HG03045 (cell line): Measurements from ENCODE around the gene COL5A1.

Source experiments
- ATAC-seq: cut with Tn5 transposase; IDR thresholded peaks from one replicate; pipeline ENCODE4 v1.9.1; 2021; ENCODE audit warnings: mild to moderate bottlenecking, moderate library complexity; ENCODE audit not compliant: unreplicated experiment

COL5A1 gene

DNA sequence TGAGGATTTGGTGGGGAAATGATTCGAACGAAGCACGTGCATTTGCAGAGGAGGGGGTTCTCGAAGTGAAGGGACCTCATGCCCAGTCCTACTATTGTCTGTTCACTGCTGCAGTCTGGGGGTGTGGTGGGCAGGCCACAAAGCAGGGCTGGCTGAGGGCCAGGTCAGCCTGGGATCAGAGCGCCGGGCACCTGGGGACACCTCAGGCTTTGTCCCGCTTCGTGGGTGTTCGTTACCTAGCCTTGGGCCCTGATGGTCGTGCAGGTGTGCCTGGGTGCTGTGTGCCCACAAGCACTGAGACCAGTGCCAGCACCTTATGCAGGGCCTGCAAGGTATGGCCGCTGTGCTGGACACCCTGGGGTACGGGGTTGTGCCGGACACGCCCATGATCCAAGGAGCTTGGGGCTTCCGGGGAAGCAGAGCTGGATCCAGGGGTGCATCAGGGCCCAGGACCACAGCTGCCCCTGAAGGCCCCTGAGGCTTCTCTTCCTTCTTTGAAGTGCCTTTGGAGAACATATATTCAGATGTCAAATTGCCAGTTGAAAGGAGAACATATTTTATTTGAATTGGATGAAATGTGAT, 80.6 kb downstream of the COL5A1 start:
- no peak for ATAC-seq

DNA sequence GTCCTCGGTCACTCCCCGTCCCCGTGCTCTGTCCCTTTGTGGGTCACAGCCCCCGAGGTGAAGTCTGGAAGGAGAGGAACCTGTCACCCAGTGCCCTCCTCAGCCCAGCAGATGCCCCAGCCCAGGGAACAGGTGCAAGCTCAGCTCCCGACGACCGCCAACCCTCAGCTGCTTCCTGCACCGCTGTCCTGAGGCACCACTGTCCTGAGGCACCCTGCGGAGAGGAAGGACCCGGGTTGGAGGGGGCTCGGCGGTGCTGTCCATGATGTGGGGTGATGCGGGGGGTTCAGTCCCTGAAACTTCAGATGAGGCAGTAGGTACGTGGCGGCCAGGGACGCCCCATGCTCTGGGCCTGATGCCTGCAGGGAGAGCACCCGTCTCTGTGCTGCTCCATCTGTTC, 81.4 kb downstream of the COL5A1 start:
- no peak for ATAC-seq

DNA sequence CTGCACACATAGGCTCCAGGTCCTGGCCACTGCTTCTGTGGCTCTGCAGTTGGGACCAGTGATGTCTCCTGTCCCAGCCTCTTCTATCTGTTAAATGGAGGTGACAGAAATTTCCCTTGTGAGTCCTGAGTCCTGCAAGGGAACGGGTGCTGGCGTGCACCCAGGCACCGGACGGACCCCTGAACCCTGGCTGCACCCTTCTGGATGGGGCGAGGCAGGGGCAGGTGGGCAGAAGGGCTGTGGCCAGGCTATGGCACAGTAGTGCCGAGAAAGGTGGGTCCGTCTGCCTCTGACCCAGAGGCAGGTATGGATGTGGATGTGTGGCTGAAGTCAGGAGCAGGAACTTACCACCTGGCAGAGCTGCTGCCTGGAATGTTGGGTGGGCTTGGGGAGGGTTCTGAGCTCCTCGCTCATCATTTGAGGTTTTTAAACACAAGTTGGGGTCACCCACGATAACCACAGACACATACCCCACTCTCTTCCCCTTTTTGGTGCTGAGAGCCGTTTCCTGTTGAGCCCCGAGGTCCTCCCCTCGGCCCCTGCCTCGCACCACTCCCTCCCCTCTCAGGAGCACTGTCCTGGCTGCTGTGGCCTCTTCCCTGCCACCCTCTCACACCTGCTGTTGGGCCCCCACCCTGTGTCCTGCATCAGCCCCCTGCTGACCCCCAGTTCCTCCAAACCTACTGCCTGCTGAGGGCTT, 82.0 kb downstream of the COL5A1 start:
- ATAC-seq: no peak

DNA sequence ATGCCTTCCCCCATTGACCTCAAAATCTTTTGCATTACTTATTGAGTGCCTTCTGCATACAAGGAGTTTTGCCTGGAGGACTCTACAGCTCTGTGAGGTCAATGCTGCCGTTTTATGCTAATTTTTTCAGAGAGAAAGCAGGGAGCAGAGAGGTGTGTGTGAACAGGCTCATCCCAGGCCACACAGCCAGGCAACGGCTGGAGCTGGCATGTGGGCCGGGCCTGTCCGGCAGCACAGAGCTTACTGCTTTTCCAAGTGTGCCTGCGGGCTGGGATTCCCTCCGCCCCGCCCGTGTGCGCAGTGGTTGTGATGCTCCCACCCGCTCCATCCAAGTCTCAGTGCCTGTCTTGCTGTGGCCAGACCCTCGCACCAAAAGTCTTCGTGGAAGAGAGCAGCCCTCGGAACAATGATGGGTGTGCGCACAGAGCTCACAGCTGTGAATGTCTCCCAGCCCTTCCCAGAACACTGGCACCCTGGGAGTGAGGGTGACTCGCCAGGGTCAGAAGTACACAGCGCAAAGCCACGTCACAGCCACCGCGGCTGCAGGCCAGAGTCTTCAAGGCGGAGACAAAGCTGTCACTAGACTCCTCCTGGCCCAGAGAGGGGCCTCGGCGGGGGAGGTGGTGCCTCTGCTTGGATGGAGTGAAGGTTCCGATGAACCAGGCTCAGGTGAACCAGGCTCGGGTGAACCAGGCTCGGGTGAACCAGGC, 82.8 kb downstream of the COL5A1 start:
- ATAC-seq: no peak

DNA sequence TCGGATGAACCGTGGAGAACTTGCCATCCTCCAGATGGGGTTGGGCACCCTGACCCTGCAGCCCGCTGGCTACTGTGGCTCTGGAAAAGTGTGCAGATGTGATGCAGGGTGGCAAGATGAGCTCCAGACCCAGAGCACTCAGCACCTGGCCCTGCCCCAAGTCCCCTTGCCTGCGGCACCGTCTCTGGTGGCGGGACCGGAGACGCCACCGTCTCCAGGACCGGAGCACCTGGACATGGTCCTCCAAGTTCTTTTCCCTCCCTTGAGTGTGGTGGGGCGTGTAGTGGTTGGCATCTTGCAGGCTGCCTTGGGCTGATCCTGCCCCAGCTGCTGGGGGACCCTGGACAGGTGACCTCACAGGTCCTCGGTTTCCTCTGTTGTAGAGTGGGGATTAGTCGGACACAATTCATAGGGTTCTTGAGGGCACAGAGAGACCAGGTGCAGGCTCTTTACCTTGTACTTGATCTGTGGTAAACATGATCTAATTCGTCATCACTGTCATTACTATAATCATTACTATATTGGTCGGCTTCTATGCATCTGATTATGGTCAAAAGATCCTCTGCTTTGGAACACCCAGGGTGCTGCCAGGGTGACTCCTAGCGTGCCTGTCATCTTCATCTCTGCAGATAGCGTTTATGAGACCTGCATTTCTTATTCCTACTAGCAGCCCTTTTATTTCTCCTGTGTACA, 83.5 kb downstream of the COL5A1 start:
- no peak for ATAC-seq

DNA sequence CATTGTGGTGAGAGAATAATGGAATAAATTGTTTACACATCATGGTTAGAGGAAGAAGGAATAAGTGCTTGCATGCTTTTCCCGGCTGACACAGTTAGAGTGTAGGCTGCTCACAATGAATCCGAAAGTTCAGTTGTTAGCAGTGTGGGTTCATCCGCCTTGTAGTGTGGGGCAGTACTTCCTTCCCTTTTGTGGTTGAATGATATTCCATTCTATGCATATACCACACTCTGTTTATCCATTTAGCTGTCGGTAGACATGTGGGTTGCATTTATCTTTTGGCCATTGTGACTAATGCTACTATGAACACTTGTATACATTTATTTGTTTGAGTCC, 84.0 kb downstream of the COL5A1 start:
- ATAC-seq: no peak

DNA sequence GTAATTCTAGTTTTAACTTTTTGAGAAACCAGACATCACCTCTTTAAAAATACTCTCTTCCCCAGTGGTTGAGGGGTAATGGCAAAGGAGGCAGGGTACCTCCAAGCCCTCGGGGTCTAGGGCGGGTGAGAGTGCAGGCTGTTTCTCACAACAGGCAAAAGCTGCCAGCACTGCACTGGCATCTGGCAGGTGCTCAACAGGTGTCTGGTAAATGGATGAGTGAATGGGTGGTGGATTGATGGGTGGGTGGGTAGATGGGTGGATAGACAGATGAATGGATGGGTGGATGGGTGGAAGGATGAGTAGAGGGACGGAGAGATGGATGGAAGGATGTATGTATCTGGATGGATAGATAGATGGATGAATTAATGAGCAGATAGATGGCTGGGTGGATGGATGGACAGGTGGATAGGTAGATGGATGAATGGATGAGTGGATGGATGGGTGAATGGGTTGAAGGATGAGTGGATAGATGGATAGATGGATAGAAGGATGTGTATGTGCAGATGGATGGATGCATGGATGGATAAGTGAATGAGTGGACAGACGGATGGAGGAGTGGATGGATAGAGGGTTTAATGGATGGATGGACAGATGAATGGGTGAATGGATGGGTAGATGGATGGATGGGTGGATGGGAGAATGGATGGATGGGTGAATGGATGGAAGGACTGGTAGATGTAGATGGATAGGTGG, 84.6 kb downstream of the COL5A1 start:
- no peak for ATAC-seq

DNA sequence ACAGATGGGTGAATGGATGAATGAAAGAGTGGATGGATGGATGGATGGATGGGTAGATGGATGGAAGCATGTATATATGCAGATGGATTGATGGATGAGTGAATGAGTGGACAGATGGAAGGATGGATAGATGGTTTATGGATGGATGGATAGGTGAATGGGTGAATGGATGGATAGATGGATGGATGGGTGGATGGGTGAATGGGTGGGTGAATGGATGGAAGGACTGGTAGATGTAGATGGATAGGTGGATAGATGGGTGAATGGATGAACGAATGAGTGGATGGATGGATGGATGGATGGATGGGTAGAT, 85.1 kb downstream of the COL5A1 start:
- no peak for ATAC-seq

DNA sequence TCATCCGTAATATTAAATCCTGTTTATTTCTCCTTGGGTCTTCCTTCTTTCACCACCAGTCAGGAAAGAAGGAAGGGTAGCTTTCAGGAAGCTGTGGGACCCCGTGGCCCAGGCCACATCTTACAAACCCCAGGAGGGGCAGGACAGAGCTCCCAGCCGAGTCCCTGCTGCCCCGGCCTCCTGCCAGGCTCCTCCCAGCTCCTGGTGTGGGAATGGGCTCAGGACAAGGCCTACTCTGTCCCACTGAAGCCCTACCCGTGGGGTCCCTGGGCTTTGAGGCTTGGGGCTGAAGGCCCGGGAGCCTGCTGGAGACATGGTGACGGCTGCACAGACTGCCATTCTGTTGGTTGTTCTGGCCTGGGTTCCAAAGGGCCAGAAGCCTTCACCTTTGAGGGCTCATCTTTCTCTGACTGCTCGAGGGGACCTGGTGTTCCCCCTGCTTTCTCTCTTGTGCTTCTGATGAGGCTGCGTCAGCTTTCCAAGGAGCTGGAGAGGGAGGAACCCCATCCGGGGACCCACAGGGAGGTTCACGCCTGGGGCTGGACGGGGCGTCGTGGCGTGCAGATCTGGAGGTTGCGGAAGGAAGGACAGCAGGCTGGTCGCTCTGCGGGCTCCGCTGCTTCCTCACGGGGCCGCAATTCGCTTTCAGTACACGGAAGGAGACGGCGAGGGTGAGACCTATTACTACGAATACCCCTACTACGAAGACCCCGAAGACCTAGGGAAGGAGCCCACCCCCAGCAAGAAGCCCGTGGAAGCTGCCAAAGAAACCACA, 86.6 kb downstream of the COL5A1 start:
- ATAC-seq: no peak

DNA sequence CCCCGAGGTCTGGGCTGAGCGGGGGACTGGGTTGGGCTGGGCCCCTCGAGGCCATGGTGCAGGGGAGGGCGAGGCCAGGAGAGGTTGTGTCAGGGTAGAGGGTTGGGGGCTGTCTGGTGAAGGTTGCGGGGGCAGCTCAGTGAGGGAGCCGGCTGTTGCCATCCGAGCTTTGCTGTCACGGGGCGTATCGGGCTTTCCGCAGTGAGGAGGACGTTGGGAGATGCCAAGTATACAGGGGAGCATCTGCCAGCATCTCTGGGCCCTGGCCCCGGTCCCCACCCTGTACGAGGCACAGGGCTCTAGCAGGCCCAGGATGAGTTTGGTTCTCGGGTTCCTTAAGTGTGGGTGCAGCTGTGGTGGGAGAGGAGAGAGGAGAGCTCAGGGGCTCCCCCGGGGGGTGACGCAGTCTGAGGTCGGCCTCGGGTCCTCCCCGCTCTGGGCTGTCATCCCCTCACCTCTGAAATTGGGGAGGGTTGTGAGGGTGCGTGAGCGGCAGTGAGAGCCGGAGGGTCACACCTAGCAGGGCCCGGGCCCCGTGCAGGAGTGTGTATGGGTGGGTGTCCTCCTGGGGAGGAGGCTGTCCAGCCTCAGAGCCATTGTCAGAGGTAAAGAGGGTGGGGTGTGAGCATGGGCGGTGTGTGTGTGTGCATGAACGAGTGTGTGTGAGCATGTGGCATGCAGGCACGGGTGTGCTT, 87.3 kb downstream of the COL5A1 start:
- ATAC-seq: no peak

DNA sequence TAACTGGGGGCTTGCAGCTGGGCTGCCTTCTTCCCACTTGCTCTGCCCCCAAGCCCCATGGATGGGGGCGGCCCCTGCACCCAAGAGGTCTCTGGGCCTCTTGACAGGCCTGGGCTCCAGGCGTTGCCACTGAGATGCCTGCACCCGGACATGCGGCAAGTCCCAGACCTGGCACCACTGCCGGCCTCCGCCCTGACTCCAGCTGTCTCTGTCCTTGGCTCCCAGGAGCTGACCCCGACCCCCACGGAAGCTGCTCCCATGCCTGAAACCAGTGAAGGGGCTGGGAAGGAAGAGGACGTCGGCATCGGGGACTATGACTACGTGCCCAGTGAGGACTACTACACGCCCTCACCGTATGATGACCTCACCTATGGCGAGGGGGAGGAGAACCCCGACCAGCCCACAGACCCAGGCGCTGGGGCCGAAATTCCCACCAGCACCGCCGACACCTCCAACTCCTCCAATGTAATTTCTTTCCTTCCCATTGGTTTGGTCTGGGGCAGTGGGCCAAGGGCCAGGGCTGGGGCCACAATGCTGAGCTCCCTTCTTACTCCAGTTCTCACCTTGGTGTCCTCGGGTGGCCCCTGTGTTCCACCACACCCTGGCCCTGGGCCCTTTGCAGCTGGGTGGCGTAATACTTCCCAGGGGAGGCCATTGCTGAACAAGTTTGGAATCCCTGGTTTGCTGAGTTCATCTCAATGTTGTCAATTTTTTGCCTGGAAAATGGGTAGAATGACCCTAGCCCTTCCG, 88.6 kb downstream of the COL5A1 start:
- ATAC-seq: no peak

DNA sequence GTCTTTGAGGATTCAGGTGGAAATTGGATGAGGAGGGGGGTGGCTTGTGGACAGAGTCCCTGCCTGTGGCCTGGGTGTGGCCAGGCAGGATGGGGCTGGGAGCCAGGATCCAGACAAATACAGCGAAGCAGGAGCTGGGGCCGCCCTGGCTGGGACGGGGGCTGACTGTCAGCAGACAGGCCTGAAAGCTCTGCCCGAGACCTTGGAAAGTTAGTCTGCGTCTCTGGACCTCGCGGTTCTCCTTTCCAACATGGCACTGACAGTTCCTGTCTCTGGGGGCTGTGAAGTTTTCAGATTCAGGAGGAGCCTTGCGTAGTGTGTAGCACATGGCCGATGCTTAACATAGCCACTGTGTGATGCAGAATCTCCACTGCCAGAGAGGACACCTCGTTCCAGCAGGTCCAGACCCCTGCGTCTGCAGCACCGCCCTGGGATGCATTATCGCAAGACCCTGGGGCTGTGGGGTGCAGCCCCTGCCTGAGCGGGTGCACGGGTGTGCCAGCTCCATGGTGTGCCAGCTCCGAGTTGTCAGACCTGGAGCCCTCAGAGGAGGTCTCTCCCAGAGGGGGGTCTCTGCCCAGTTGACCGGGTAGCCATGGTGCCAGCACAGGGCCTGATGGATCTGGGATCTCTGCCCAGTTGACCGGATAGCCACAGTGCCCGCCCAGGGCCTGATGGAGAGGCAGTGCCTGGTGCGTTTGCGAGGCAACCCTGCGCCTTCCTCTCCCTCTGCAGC, 89.3 kb downstream of the COL5A1 start:
- no peak for ATAC-seq

DNA sequence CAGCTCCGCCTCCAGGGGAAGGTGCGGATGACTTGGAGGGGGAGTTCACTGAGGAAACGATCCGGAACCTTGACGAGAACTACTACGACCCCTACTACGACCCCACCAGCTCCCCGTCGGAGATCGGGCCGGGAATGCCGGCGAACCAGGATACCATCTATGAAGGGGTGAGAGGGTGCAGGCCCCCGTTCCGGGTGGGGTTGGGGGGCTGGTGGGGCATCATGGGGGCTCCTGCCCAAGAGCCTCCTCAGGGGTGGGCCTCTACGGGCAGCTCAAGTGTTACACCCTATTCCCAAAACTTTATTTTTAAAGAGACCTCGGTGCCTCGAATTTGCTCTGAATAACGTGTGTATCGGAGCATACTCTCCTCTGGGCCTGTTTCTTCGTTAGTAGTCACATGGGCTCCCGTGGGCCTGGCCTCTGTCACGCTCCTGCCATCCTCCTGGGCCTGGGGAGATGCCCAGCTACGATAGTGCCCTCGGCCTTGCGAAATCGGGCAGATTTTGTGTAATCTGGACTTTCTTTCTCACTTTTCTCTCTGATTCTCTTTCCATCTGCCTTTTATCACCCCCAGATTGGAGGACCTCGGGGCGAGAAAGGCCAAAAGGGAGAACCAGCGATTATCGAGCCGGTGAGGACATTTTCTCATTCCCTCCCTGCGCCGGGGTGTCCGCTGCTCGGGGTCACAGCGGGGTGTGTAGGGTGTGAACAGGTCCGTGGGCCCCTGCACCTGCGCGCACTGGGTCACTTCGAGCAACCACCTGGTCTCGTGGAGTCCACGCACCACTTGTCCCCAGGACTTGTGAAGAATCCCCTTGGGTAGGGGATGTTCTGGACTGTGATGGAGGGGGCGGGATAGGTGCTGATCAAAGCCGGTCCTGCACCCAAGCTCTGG, 90.1 kb downstream of the COL5A1 start:
- no peak for ATAC-seq

DNA sequence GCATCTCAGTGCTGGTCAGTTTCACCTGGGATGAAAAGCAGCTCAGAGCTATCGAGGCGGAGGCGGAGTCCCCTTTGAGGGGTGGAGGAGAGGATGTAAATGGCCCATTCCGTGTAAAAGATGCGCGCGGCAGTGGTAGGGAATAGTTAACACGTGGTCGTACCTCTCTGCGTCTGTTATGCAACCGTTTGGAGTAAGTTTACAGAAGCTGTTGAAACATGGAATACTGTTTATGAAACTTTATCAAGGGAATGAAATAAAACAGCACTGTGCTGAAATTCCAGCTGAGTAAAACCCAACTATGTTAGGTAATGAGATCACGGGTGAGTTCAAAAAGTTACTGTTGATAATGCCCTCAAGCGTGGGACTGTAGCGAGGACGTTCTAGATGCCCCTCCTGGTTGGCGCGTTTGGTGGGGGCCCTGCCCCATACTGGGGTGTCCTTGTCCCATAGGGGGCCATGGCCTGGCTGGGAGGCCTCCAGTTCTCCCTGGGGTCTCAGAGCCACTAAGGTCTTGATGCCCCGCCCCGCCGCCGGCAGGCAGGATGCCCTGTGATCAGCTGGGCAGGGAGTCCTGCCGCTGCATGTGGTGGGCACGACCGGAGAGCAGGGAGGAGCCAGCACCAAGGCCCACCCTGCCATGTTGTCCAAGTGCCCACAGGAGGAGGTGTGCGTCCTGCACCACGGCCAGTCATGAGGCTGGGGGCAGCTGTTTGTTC, 90.9 kb downstream of the COL5A1 start:
- no peak for ATAC-seq

DNA sequence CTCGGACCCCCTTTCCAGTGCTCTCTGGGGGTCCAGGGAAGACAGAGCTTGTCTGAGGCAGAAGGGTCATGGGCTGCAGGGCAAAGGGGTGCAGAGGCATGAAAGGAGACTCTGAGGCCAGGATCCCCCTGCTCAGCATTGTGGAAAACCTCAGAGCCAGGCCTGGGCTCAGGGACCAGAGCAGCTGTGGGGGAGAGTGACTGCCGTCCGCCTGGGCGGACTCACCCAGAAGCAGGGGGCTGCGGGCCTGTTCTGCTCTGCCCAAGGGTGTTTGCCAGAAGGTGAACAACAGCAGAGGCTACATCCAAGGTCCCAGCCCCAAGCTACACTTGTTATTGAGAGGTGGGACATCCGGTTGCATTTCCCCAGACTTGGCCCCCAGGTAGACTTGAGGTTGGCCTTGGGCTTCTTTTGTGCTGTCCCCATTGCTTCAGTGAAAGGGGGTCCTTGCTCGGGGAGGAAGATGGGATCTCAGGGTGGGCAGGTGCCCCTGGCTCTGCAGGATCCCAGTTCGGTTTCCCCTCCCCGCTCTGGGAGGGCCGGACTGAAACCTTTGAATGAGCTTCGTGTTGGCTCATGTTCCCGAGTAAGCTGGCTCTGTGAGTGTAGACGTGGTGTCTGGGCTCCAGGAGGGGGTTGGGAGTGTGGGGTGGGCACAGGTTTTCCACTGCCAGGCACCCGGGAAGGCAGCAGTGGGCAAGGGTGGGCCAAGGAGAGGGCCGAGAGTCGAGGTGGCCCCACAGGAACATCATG, 92.1 kb downstream of the COL5A1 start:
- ATAC-seq: no peak

DNA sequence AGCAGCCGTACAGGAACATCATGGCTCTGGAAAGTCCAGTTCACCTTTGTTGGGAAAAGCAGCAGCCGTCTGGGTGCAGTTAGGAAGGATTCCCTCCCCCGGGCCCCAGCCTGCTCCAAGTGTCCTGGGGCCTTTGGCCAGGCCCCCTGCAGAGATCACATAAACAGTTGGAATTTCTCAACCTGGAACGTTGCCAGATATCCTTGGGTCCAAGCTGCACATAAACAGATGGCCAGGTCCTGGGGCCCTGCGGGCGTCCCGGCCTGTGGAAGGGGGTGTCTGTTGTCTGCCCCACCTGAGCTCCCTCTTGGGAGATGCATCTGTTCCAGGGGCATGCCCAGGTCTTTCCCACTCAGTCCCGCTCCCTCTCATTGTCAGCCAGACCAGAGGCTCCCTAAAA, 92.7 kb downstream of the COL5A1 start:
- ATAC-seq: no peak
